IMR-90 (cell line): ENCODE results near the gene SPATA16. TPM values are rescaled to one million over a fixed set of nuclear protein-coding genes. Genes with fewer than 3 reads are reported as not detected.

Experiments
- ATAC-seq: fragments of 200-7000 bp; cut with Tn5 transposase; 2 replicates; pipeline ENCODE4 v1.9.1; 2020; ENCODE audit warnings: low read depth, mild to moderate bottlenecking, moderate library complexity
- BruUV-seq: library from RNA; stranded (reverse); fragments of 400-500 nt; replicated peaks from 2 replicates; lab custom pipeline; 2021; lab: Mats Ljungman, UMichigan
- CTCF ChIA-PET: fragments of 300-600 bp; formaldehyde crosslinking; extraction: SDS; loops from one replicate; lab custom pipeline; 2021; ENCODE audit warnings: antibody characterized with exemption; lab: Yijun Ruan, JAX
- POLR2A ChIA-PET: fragments of 300-600 bp; sonication (Branson Sonifier 250); formaldehyde crosslinking; loops from one replicate; lab custom pipeline; 2022; ENCODE audit warnings: antibody characterized with exemption; ENCODE audit not compliant: unreplicated experiment; lab: Charles Lee
- DNase-seq: peaks from one replicate; pipeline ENCODE4 v3.0.0; 2013
- H2AFZ ChIP-seq: replicated peaks from 2 replicates; pipeline ENCODE3; 2013; ENCODE audit warnings: low read length, mild to moderate bottlenecking; ENCODE audit not compliant: poor library complexity
- H2AK5ac ChIP-seq: 2 replicates; pipeline ENCODE4 v1.6.1; 2013; ENCODE audit warnings: low read depth, low read length, inconsistent platforms
- H2AK9ac ChIP-seq: replicated peaks from 2 replicates; pipeline ENCODE3; 2013; ENCODE audit warnings: mild to moderate bottlenecking, low read depth, low read length, moderate library complexity; ENCODE audit not compliant: poor library complexity
- H2BK120ac ChIP-seq: 2 replicates; pipeline ENCODE4 v1.6.1; 2013; ENCODE audit warnings: low read depth, low read length, inconsistent platforms
- H2BK15ac ChIP-seq: 3 replicates; pipeline ENCODE4 v1.6.1; 2013; ENCODE audit warnings: low read depth, low read length, inconsistent platforms
- H2BK20ac ChIP-seq: 2 replicates; pipeline ENCODE4 v1.6.1; 2013; ENCODE audit warnings: low read depth, mild to moderate bottlenecking, inconsistent platforms, low read length, moderate library complexity
- H2BK5ac ChIP-seq: 2 replicates; pipeline ENCODE4 v1.6.1; 2013; ENCODE audit warnings: mild to moderate bottlenecking, low read depth, low read length, inconsistent platforms; ENCODE audit not compliant: poor library complexity, severe bottlenecking
- H3K14ac ChIP-seq: replicated peaks from 2 replicates; pipeline ENCODE4 v1.6.1; 2013; ENCODE audit warnings: low read depth, low read length, inconsistent platforms
- H3K18ac ChIP-seq: 2 replicates; pipeline ENCODE4 v1.6.1; 2013; ENCODE audit warnings: low read depth, low read length, control low read depth
- H3K23ac ChIP-seq: 2 replicates; pipeline ENCODE4 v1.6.1; 2013; ENCODE audit warnings: low read depth, low read length, inconsistent platforms
- H3K27ac ChIP-seq: 2 replicates; pipeline ENCODE4 v1.5.1; 2013; ENCODE audit warnings: mild to moderate bottlenecking, control low read depth, low read length; ENCODE audit not compliant: insufficient read depth
- H3K27me3 ChIP-seq: 2 replicates; pipeline ENCODE4 v1.6.1; 2013; ENCODE audit warnings: low read length; ENCODE audit not compliant: control insufficient read depth, insufficient read depth
- H3K36me3 ChIP-seq: 2 replicates; pipeline ENCODE4 v1.6.1; 2013; ENCODE audit warnings: low read length, mixed read lengths; ENCODE audit not compliant: control insufficient read depth, insufficient read depth
- H3K4ac ChIP-seq: 2 replicates; pipeline ENCODE4 v1.6.1; 2013; ENCODE audit warnings: low read depth, low read length, inconsistent platforms
- H3K4me1 ChIP-seq: 2 replicates; pipeline ENCODE4 v1.6.1; 2013; ENCODE audit warnings: low read length, mixed read lengths; ENCODE audit not compliant: control insufficient read depth, insufficient read depth
- H3K4me2 ChIP-seq: 2 replicates; pipeline ENCODE4 v1.6.1; 2013; ENCODE audit warnings: low read depth, mild to moderate bottlenecking, control low read depth, low read length, moderate library complexity
- H3K4me3 ChIP-seq: 2 replicates; pipeline ENCODE4 v1.5.1; 2013; ENCODE audit warnings: low read depth, mild to moderate bottlenecking, control low read depth, low read length, moderate library complexity; ENCODE audit not compliant: insufficient read depth
- H3K56ac ChIP-seq: 2 replicates; pipeline ENCODE4 v1.6.1; 2013; ENCODE audit warnings: low read length, inconsistent platforms; ENCODE audit not compliant: insufficient read depth; ENCODE audit errors: extremely low read depth
- H3K79me1 ChIP-seq, 2 experiments: 2 replicates each; pipeline ENCODE4 v1.6.1; 2013; ENCODE audit warnings: low read length in 2 of 2, inconsistent platforms in 1 of 2, low read depth in 1 of 2
- H3K9ac ChIP-seq: 2 replicates; pipeline ENCODE4 v1.6.1; 2013; ENCODE audit warnings: low read depth, low read length, control low read depth
- H3K9me1 ChIP-seq: 2 replicates; pipeline ENCODE4 v1.6.1; 2013; ENCODE audit warnings: low read length, inconsistent platforms; ENCODE audit not compliant: insufficient read depth
- H3K9me3 ChIP-seq: 2 replicates; pipeline ENCODE4 v1.6.1; 2013; ENCODE audit warnings: low read length; ENCODE audit not compliant: control insufficient read depth, insufficient read depth
- H4K20me1 ChIP-seq: 2 replicates; pipeline ENCODE4 v1.6.1; 2013; ENCODE audit warnings: low read length, inconsistent platforms; ENCODE audit not compliant: insufficient read depth
- H4K5ac ChIP-seq: 2 replicates; pipeline ENCODE4 v1.6.1; 2013; ENCODE audit warnings: mild to moderate bottlenecking, low read depth, low read length, control low read depth
- H4K8ac ChIP-seq, 2 experiments: 2 replicates each; pipeline ENCODE4 v1.6.1; 2013; ENCODE audit warnings: low read depth in 2 of 2, low read length in 2 of 2, control low read depth in 1 of 2, inconsistent platforms in 1 of 2
- H4K91ac ChIP-seq: 2 replicates; pipeline ENCODE4 v1.6.1; 2013; ENCODE audit warnings: low read depth, low read length, inconsistent platforms; ENCODE audit not compliant: insufficient read depth
- CEBPB ChIP-seq: IDR thresholded peaks from 2 replicates; pipeline ENCODE4 v1.6.1; 2012; ENCODE audit warnings: low read depth, low read length, improper control_type of control experiment
- CHD1 ChIP-seq: IDR thresholded peaks from 2 replicates; pipeline ENCODE4 v1.6.1; 2012; ENCODE audit warnings: low read depth, low read length, improper control_type of control experiment
- MAFK ChIP-seq: IDR thresholded peaks from 2 replicates; pipeline ENCODE4 v1.6.1; 2012; ENCODE audit warnings: low read depth, low read length, improper control_type of control experiment
- RCOR1 ChIP-seq: IDR thresholded peaks from 2 replicates; pipeline ENCODE4 v1.6.1; 2012; ENCODE audit warnings: mild to moderate bottlenecking, low read length, improper control_type of control experiment; ENCODE audit not compliant: insufficient replicate concordance
- whole genome bisulfite sequencing, 2 experiments: methylation state at CpG; one replicate each; pipeline versions ENCODE4 v1.1.5 to v1.1.7; 2013; ENCODE audit warnings: missing lambda C conversion rate in 2 of 2; ENCODE audit not compliant: insufficient read length in 1 of 2; ENCODE audit errors: extremely low coverage in 2 of 2; 5-methylcytosine and 5-hydroxymethylcytosine counted together
- dilution Hi-C: fragments of 300-500 bp; cut with HindIII; formaldehyde crosslinking; loops from one replicate; pipeline ENCODE4 v1.14.3; 2018; ENCODE audit warnings: low sequenced_read_pairs; ENCODE audit not compliant: unreplicated experiment
- in situ Hi-C: fragments of 300-500 bp; cut with MboI; formaldehyde crosslinking; loops from 3 replicates; pipeline ENCODE4 v1.14.3; 2019; ENCODE audit warnings: low sequenced_read_pairs, inconsistent platforms, mixed read lengths
- intact Hi-C: fragments of 100-400 bp; cut with micrococcal nuclease; formaldehyde crosslinking; loops from 2 replicates; pipeline ENCODE4 v1.10.0; 2022
- polyA plus RNA-seq, 3 experiments: library from polyadenylated mRNA; depleted of rRNA; stranded (reverse); fragments of >200 nt; gene quantifications; 2 replicates each; pipeline ENCODE4 v1.2.3, GENCODE V29; 2012; ENCODE audit warnings: low replicate concordance in 1 of 3
- total RNA-seq: library from RNA; depleted of rRNA; stranded (reverse); fragments of >200 nt; gene quantifications from 2 replicates; pipeline ENCODE4 v1.2.3, GENCODE V29; 2012
- TF ChIP-seq, protein P1 (sequence below): conservative IDR thresholded peaks from 2 replicates; pipeline ENCODE4 v1.5.1; 2012; ENCODE audit warnings: mild to moderate bottlenecking, low read depth, low read length, improper control_type of control experiment
- TF ChIP-seq, protein P2 (sequence below): fragments of 150-350 bp; IDR thresholded peaks from 2 replicates; pipeline ENCODE4 v1.6.1; 2016; ENCODE audit warnings: low read depth, mild to moderate bottlenecking, low read length, moderate library complexity, borderline replicate concordance

The SPATA16 gene
- total and polyA plus RNA-seq, 2 of the 4 experiments (the other 2 are of a cell fraction) = not detected

DNA sequence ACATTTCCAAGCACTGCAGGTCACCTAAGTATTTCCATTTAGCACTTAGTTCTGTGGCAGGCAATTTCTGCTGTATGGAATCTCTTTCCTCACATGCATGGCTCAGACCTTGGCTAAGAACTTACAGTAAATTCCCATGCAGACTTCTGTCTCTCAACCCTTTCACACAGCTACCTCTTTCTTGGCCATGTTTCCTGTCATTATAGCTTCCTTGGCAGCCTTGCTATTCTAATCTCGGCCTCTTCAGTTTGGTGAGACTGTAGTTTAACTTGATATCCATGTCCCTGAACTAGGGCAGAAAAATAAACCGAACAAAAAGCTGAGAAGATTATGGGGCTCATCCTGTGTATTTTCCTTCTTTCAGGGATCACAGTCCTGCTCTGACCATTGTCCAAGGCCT, 96.0 kb downstream of the SPATA16 start:
- intact Hi-C loops = loop anchor here (1.0 to 2.0 kb wide), 2 partner anchors 209 to 372 kb away; no protein-coding TSS in a partner anchor
- CTCF ChIA-PET = no interaction called here
- WGBS, 2 experiments = no CpG with 5 or more reads among the region's 2 CpGs

More for the DNA sequence above, 96.0 kb downstream of the SPATA16 start:
- no TSS peak for BruUV-seq
- no peak overlapping the region for H3K4me3 ChIP-seq
- H3K4ac ChIP-seq = no peak overlapping the region
- no peaks in the 10 kb centered on the region for H3K9me3 ChIP-seq
- H3K4me1 ChIP-seq = no peaks in the 10 kb centered on the region
- no peaks in the 10 kb centered on the region for H3K79me1 ChIP-seq
- no peaks in the 10 kb centered on the region for H3K36me3 ChIP-seq
- no peaks in the 10 kb centered on the region for H4K20me1 ChIP-seq
- no peak overlapping the region for H2BK15ac ChIP-seq
- dilution Hi-C loops = no loop called here
- DNase-seq (no peak), ATAC-seq (no peak)
- H2AK9ac ChIP-seq = no peak overlapping the region
- in situ Hi-C loops = loop anchor here (10.0 kb wide), 1 partner anchor 210 kb away; no protein-coding TSS in a partner anchor
- no peak overlapping the region for H2BK20ac ChIP-seq
- no peak for TF ChIP-seq RCOR1
- no peak for TF ChIP-seq CHD1
- TF ChIP-seq, protein P1, sequence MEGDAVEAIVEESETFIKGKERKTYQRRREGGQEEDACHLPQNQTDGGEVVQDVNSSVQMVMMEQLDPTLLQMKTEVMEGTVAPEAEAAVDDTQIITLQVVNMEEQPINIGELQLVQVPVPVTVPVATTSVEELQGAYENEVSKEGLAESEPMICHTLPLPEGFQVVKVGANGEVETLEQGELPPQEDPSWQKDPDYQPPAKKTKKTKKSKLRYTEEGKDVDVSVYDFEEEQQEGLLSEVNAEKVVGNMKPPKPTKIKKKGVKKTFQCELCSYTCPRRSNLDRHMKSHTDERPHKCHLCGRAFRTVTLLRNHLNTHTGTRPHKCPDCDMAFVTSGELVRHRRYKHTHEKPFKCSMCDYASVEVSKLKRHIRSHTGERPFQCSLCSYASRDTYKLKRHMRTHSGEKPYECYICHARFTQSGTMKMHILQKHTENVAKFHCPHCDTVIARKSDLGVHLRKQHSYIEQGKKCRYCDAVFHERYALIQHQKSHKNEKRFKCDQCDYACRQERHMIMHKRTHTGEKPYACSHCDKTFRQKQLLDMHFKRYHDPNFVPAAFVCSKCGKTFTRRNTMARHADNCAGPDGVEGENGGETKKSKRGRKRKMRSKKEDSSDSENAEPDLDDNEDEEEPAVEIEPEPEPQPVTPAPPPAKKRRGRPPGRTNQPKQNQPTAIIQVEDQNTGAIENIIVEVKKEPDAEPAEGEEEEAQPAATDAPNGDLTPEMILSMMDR = no peak
- TF ChIP-seq MAFK = no peak
- no peak for TF ChIP-seq CEBPB
- TF ChIP-seq, protein P2, sequence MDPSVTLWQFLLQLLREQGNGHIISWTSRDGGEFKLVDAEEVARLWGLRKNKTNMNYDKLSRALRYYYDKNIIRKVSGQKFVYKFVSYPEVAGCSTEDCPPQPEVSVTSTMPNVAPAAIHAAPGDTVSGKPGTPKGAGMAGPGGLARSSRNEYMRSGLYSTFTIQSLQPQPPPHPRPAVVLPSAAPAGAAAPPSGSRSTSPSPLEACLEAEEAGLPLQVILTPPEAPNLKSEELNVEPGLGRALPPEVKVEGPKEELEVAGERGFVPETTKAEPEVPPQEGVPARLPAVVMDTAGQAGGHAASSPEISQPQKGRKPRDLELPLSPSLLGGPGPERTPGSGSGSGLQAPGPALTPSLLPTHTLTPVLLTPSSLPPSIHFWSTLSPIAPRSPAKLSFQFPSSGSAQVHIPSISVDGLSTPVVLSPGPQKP = no peak
- H3K14ac ChIP-seq = no peak overlapping the region
- H3K23ac ChIP-seq = no peak overlapping the region
- no peak overlapping the region for H3K18ac ChIP-seq
- no peak overlapping the region for H3K9ac ChIP-seq
- H3K27ac ChIP-seq = no peak overlapping the region
- no peaks in the 10 kb centered on the region for H3K9me1 ChIP-seq
- H3K4me2 ChIP-seq = no peak overlapping the region
- no peak overlapping the region for H2AFZ ChIP-seq
- H3K56ac ChIP-seq = no peak overlapping the region
- no peak overlapping the region for H2BK120ac ChIP-seq
- no peak overlapping the region for H4K8ac ChIP-seq
- no peak overlapping the region for H2AK5ac ChIP-seq
- no peak overlapping the region for H2BK5ac ChIP-seq
- no peak overlapping the region for H4K91ac ChIP-seq
- no peaks in the 10 kb centered on the region for H3K27me3 ChIP-seq
- POLR2A ChIA-PET = no interaction called here
- no peak overlapping the region for H4K5ac ChIP-seq
